IPS-NIHi11 (cell line): ENCODE data around the gene OSTF1.

Source experiments
- DNase-seq: peaks from one replicate; pipeline ENCODE4 v3.0.0; 2012; ENCODE audit warnings: mixed read lengths, low spot score

Gene OSTF1

DNA sequence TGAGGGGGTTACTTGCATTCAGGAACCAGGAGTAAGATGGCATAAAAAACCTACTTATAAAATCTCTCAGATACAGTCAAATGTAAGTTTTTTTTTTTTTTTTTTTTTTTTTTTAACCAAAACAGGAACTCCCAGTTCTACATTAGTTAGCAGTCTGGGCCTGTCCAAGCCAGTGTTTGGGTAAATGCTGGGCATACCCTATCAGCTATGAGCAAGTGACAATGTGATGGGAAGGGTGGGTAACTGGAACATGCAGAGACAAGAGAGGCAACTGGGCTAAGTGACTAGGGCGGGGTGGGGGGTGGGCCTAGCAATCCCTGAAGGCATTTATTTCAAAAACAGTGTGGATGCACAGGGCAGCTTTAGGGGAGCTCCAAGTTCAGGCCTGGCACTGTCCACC lies 2.7 kb upstream of the OSTF1 start:
- DNase-seq = no peak

DNA sequence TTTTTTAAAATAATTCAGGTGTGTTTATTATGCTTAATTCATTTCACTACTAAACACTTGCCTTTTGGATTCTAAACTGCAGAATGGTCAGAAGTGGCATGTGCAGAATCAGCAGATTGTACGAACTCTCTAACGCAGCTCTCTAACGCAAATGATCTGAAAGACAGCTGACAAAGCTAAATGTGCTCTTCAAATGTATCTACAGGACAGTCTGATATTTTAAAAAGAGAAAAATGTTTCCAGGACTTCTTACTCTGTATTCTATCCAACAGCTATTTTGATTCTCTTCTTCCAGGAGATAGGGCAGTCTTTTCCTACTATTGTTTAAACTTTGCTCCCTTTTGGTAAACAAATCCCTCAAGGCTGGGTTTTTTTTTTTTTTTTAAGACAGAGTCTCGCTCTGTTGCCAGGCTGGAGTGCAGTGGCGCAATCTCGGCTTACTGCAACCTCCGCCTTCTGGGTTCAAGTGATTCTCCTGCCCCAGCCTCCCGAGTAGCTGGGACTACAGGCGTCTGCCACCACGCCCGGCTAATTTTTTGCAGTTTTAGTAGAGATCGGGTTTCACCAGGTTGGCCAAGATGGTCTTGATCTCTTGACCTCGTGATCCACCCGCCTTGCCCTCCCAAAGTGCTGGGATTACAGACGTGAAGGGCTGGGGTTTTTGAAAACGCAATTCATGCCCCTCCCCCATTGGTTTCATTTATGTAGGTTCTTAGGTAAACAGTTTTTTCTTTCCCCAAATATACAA lies 1.6 kb upstream of the OSTF1 start:
- DNase-seq = no peak

DNA sequence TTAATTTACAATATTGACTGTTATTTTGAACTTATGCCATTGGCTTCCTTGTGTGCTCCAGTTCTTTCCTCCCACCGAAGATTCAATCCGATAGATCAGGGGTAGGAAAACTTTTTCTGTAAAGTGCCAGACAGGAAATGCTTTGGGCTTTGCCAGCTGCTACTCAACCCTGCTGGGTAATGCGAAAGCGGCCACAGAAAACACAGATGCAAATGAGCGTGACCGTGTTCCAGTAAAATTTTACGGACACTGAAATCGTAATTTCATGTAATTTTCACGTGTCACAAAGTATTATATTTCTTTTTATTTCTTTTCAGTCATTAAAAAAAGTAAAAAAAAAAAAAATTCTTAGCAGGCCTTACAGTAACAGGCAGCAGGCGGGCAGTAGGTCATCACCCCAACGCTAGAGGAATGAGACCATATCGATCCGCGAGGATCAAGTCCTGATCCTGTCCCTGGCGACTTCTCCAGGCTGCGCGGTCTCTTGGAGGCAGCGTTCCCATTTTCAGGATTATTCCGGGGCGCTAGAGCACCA lies 958 bp upstream of the OSTF1 start:
- no peak for DNase-seq

DNA sequence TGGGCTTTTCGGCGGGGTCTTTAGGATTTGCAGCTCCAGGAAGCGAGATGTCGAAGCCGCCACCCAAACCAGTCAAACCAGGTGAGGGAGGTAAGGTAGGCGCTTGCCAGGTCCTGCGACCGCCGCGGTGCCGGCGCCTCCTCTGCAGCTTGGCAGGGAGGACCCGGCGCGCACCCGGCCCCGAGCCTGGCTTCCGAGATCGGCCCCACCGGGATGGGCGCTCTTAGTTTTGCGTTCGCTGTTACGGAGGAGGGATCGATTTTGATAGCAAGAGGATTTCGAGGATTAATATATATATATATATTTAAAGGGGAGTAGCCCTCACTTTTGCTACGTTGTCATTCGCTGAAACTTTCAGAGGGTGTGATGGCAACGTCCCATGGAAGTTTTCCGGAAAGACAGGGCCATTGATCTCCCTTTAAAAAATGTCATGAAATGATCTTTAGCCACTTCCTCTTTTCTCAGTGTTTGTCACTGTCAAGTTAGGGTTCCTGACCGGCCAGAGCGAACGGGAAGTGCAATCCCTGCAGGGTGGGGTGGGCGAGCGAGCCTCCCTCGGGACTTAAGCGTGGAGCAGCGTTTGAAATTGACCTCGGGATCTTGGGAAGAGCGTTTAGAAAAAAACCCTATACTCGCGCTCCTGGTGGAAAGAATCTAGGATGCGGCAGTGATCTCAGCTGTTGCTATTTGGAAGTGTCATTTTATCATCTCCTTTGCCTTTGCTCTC lies 495 bp downstream of the OSTF1 start:
- peak; percentile 67 for DNase-seq

DNA sequence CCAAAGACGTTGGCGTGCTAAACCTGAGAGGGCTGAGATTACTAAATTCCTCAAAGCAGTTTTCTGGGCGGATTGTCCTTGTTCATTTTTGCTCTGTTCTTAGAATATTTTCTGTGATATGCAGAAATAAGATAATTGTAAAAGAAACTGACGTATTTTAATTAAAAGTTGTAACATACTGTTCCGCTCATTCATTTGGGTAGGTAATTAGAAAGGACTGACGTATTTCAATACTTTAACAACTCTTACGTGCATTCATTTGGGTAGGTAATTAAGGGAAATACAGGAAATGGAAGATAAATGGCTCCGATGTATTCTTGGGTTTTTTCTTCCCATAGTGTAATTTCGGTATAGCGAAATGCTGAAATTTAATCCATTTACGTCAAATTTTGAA lies 1.1 kb downstream of the OSTF1 start:
- DNase-seq = no peak

DNA sequence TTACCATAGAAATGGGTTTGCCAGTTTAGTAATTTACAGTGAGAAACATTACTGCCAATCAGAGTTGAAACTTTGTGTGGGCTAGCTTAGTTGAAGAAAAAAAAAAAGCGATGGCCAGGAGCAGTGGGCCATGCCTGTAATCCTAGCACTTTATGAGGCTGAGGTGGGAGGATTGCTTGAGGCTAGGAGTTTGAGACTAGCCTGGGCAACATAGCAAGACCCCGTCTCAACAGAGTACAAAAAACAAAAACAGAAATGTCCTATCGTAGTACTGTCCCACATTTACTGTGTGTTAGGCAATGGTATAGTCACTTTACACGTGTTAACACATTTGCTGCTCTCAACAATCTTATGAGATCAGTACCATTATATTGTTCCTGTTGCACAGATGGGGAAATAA lies 2.3 kb downstream of the OSTF1 start:
- DNase-seq = no peak

DNA sequence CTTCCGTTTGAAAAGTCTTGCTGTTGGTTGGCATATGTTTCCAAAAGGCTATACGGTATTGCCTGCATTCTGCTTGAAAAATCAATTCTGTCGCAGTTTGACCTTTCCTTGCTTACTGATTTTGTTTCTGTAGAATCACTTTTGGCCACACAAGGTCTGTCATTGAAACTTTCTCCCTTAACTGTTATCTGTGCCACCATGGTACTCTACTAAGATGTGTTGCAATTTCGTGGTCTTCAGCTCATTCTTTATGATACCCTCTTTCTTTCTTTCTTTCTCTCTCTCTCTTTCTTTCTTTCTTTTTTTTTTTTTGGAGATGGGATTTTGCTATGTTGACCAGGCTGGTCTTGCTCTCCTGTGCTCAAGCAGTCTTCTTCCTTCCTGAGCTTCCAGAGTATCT lies 4.5 kb downstream of the OSTF1 start:
- DNase-seq = no peak

DNA sequence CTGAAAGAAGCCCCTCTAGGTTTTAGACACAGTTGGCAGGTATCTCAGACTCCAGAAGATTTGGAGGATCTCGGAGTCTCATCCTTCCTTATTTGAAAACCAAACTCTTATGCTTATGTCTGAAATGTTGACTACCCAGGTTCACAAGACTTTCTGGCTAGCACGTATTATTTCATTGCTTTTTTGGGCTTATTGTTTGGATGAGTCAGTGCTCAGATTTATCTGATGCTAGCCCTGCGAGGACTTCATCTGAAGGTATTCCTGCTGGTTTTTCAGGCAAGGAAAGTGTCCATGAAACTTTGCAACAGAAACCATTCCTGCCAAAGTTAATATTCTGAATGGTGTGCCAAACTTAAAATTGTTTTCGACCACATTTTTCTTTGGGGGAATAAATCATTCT lies 8.5 kb downstream of the OSTF1 start:
- no peak for DNase-seq

DNA sequence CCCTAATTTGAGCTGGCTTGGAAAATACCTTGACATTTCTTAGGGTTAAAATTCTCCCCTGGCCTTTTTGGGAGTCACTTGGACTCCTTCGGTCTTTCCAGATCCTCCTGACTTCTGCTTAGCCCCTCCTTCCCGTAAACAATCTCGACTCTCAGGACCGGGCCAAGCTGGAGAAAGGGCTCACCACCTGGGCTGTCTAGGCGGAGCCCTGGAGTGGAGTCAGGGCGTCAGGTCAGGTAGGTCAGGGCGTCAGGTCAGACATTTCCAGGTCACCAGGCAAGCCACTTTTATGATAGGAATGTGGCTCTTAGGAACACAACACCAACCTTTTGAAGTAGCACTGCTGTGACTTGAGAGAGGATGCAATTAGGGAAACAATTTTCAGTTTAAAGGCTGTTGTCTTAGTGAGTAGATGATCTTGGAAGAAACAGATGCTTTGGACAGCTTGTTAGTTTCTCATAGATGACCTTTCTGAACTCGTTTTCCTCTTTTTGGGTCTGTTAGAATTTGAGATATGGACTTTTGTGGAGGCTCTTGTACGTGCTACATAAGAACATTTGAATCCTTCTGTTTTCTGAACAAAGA lies 12.8 kb downstream of the OSTF1 start:
- DNase-seq = no peak

DNA sequence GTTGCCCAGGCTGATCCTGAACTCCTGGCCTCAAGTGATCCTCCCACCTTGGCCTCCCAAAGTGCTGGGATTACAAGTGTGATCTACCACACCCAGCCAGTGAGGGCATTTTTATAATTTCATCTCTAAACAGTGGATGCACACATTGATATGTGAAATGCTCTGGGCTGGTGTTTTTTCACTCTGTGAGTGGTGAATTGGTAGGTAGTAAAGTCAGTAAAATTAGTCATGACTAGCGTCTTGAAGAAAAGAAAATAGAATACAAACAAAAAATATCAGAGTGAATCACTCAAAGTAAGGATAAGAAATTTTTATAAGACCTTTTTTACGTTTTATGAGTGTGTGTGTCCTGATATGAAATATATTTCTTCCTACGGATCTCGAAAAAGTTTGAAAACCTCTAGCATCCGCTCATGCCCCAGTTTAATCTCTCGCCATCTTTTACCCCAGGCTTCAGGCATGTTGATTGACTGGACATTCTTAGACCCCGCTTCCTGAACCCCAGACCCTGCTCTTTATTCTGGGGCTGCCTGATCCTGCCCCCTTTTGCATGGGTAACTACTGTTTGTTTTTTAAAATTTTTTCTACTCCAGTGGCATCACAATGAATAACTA lies 14.0 kb downstream of the OSTF1 start:
- no peak for DNase-seq

DNA sequence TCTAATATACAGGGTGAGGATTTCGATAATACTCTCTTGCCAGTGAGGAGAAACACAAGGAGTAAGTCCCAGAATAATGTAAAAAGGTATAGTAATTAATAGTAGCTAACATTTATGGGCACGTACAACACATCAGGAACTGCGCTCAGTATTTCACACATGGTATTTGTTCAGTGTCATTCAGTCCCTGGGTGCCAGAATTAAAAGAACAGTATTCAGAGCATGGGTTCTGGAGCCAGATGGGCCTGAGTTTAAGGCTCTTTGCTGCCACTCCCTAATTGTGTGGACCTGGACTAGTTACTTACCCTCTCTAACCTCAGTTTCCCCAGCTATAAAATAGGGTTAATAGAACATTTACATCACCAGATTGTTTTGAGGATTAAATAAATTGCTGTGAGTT lies 16.3 kb downstream of the OSTF1 start:
- no peak for DNase-seq

DNA sequence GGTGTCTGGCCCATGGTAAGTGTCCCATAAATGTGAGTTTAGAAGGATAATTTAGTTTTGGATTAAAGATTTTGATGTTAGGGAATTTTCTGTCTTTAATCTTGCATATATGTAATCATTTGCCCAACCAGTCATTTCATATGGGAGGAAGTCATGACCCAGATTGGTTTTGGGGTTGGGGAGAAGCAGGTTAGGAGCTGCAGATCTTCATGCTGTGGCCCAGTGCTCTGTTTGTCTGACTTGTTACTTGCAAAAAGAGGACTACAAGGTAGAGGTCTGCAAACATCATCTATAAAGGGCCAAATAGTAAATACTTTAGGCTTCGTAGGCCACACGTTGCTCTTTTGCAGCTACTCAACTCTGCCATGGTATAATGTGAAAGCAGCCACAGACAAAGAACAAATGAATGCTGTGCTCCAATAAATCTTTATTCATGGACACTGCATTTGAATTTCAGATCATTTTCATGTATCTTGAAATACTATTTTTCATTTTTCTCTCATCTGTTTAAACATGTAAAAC lies 16.8 kb downstream of the OSTF1 start:
- DNase-seq = no peak

DNA sequence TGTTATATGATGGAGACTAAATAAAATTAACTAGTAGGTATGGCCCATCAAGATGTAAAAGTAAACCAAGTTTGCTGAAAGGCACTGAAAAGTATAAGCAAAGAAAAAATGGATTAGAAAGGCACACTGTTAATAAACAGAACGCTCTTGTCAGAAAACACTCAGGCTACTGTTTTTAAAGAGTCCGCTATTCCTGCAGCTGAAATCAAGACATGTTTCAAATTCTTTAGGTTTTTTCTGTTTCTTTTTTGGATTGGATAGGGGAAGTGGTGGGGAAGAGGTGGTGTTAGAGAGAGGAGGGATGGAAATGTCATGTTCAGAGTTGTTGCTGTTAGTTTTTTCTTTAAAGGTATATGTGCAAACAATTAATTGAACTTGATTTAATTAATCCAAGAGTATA lies 17.5 kb downstream of the OSTF1 start:
- DNase-seq = no peak

DNA sequence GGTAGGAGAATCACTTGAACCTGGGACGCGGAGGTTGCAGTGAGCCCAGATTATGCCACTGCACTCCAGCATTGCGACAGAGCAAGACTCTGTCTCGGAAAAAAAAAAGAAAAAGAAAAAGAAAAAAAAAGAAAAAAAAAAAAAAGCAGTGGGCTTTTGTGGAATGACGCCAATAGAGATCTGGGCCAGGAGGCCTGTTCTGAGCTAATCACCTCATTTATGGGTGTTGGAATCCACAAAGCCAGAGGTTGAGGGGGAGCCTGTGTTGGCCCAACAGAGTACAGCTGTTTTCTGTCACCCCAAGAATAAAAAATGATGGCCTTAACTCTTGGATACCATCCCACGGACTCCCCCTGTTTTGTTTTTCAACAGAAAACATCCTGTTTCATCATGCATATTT lies 18.5 kb downstream of the OSTF1 start:
- no peak for DNase-seq

DNA sequence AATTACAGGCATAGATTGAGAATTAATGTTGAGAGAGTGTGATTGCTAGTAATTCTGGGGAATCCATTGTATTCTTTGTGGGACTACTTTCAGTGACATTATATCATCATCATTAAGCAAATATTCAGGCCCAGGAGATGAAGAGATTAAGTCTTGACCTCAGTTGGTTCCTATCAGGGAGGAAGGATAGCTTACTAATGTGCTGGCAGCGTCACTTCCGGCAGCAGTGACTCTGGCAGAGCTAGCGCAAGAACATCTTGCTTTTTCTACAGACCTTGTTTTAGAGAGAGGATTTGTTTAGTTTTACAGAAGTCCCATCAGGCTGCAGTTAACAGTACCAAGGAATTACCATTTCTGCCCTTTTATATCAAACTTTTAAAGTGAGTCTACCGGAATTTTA lies 20.3 kb downstream of the OSTF1 start:
- DNase-seq = no peak

DNA sequence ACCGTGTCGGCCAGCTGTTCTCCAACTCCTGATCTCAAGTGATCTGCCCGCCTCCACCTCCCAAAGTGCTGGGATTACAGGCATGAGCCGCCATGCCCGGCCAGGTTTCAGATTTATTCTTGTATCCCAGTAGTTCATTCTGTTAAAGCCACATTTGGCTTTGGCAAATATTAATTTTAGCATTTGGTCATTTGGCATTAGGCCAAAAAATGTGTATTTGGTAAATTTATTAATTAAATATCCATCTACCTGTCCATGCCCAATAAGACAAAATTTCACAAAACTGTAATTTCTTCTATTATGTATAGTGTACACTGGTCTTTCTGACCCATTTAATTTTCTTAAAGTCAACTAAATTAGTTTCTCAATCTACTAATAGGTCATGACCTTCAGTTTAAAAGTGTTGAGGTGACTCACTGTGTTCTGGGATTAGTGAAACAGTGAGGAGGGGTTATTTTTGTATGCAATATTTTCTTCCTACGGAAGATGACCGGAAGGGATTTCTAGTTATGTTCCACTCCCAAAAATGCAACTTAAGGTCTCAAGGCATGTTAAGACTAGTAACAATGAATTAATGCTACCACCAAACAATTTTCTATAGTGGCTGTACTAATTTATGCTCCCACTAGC lies 21.0 kb downstream of the OSTF1 start:
- no peak for DNase-seq

DNA sequence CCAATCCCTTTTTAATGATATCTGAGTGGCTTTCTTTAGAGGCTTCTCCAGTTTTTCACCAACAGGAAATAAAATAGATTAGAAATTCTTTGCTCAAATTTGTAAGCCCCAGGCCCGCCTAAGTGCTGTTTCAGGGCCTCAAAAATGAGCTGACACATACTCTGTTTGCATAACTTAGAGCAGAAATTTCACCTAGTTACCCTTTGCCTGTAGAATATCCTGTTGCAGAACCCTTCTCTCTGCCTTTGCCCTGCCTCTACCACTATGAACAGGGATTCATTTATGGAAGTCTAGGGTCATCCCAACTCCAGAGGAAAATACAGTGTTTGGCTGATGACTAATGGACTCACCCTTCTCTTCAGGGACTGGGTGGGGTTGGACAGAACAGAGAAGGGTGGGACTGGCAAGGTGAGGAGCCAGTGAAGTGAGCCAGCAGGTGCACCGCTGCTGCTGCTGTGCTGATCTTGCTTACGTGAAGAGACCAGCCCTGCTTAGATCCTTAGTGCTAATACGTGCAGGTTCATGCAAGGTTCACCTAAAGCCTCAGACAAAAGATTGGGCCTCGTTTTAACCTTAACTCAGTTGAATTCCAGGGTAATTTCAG lies 22.8 kb downstream of the OSTF1 start:
- DNase-seq = no peak

DNA sequence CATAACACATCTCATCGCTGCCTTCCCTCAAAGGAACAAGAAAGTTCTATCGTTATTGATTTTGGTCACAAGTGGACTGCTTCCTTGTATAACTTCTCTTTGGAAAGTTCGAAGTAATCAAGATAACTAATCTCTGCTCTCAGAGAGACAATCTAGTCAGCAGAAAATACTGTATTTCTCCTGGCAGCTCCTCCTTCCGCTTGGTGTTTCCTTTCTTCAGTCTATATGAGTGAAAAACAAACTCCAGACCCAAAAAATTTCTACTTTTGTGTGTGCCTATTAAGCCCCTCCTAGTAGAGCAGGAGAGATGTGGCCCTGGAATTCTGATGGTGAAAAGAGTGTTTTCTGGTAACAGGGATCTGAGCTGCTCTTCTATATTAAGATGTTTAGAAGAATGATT lies 24.5 kb downstream of the OSTF1 start:
- DNase-seq = no peak

DNA sequence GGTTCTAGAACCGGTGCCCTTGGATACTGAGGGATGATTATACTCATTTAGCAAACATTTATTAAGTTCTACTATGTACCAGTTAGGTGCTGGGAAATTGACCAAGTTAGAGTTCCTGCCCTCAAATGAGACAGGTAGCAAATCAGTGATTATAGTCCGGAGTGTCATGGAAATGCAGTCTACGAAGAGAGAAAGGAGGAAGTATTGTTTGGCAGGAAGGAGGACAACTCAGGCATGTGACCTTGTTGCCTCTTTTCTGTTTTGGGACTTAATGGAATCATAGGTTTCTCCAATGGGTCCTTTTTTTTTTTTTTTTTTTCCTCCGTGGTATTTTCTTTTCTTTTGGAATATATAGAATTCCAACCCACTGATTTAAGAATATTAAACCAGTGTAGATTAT lies 28.0 kb downstream of the OSTF1 start:
- no peak for DNase-seq

DNA sequence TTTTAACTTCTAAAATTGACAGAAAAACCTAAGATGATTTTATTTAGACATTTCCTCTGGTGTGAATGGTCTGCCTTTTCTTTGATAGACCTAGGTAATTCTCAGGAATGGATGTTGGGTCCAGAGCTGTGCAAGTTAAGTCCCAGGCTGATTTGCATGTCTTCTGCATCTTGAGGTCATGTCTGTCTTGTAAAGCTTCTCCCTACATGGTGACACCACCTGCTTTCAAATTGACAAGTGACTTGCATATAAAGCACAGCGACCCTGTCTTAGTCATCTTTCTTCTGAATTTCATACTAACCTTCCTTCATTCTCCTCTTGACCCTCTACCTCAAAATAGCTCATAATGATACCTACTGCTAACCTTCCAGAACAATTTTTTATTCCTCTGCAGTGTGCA lies 29.2 kb downstream of the OSTF1 start:
- DNase-seq = no peak

DNA sequence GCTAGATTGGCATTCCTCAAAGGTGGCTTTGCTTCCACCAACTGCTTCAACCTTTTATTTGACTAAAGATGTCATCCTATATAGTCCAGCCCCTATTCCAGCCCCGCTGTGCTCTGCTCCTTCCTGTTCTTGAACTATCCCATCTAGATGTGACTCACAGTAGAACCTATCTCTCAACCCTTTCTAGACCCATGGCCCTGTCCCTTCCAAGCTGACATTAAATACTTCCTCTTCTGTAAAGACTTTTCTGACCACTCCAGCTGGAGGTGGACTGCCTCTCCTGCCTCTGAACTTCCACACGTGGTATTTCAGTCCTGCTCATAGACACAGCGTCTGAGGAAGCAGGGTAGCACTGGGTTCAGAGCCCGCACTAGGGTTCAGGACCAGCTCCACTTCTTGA lies 32.4 kb downstream of the OSTF1 start:
- no peak for DNase-seq
